ENCODE measurements around the gene SPARCL1.
"Not testable (repeated sequence)": the region's sequence is repeated elsewhere in the genome, so short reads cannot be mapped to it uniquely, and the experiment has no call there.

Gene SPARCL1

GRCh38 chr4:87430038-87430437 is 99.1 kb downstream of the SPARCL1 start:
- DNase-seq (ENCODE audit: low read depth): no peak
- H3K4me3 ChIP-seq (ENCODE audit: low read length): no peak overlapping the region
- TF ChIP-seq CTCF (IDR thresholded peaks at IDR 0.05; ENCODE audit: insufficient read depth, low read depth, low read length, missing control alignments): no peak

GRCh38 chr4:87428979-87429378 is 100.2 kb downstream of the SPARCL1 start:
- H3K4me3 ChIP-seq (ENCODE audit: low read length): no peak overlapping the region
- TF ChIP-seq CTCF (IDR thresholded peaks at IDR 0.05; ENCODE audit: insufficient read depth, low read depth, low read length, missing control alignments): no peak
- DNase-seq (ENCODE audit: low read depth): no peak

GRCh38 chr4:87427518-87427868 is 101.7 kb downstream of the SPARCL1 start:
- TF ChIP-seq CTCF (IDR thresholded peaks at IDR 0.05; ENCODE audit: insufficient read depth, low read depth, low read length, missing control alignments): no peak
- no peak overlapping the region for H3K4me3 ChIP-seq (ENCODE audit: low read length)
- no peak for DNase-seq (ENCODE audit: low read depth)

GRCh38 chr4:87426865-87427517 is 102.2 kb downstream of the SPARCL1 start:
- no peak overlapping the region for H3K4me3 ChIP-seq (ENCODE audit: low read length)
- DNase-seq (ENCODE audit: low read depth): no peak
- no peak for TF ChIP-seq CTCF (IDR thresholded peaks at IDR 0.05; ENCODE audit: insufficient read depth, low read depth, low read length, missing control alignments)

GRCh38 chr4:87425711-87426110 is 103.5 kb downstream of the SPARCL1 start:
- TF ChIP-seq CTCF (IDR thresholded peaks at IDR 0.05; ENCODE audit: insufficient read depth, low read depth, low read length, missing control alignments): no peak
- H3K4me3 ChIP-seq (ENCODE audit: low read length): no peak overlapping the region
- DNase-seq (ENCODE audit: low read depth): peak; percentile 53

GRCh38 chr4:87424099-87424543 is 105.1 kb downstream of the SPARCL1 start:
- DNase-seq (ENCODE audit: low read depth): not testable (repeated sequence)
- peak overlapping the region; percentile 87 for H3K4me3 ChIP-seq (ENCODE audit: low read length)

Measured in epithelial cell of esophagus (primary cell).